ENCODE results near the gene UGT1A3.

The UGT1A3 gene

GRCh38 chr2:233800208-233800607, 71.4 kb downstream of the UGT1A3 start:
- no peak overlapping the region for H3K4me3 ChIP-seq (ENCODE audit: low read depth, low read length)
- TF ChIP-seq, protein P1, sequence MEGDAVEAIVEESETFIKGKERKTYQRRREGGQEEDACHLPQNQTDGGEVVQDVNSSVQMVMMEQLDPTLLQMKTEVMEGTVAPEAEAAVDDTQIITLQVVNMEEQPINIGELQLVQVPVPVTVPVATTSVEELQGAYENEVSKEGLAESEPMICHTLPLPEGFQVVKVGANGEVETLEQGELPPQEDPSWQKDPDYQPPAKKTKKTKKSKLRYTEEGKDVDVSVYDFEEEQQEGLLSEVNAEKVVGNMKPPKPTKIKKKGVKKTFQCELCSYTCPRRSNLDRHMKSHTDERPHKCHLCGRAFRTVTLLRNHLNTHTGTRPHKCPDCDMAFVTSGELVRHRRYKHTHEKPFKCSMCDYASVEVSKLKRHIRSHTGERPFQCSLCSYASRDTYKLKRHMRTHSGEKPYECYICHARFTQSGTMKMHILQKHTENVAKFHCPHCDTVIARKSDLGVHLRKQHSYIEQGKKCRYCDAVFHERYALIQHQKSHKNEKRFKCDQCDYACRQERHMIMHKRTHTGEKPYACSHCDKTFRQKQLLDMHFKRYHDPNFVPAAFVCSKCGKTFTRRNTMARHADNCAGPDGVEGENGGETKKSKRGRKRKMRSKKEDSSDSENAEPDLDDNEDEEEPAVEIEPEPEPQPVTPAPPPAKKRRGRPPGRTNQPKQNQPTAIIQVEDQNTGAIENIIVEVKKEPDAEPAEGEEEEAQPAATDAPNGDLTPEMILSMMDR (IDR thresholded peaks at IDR 0.05; ENCODE audit: insufficient read depth, low read depth, low read length, missing control alignments), result no peak
- DNase-seq (ENCODE audit: low read depth), result no peak

DNA sequence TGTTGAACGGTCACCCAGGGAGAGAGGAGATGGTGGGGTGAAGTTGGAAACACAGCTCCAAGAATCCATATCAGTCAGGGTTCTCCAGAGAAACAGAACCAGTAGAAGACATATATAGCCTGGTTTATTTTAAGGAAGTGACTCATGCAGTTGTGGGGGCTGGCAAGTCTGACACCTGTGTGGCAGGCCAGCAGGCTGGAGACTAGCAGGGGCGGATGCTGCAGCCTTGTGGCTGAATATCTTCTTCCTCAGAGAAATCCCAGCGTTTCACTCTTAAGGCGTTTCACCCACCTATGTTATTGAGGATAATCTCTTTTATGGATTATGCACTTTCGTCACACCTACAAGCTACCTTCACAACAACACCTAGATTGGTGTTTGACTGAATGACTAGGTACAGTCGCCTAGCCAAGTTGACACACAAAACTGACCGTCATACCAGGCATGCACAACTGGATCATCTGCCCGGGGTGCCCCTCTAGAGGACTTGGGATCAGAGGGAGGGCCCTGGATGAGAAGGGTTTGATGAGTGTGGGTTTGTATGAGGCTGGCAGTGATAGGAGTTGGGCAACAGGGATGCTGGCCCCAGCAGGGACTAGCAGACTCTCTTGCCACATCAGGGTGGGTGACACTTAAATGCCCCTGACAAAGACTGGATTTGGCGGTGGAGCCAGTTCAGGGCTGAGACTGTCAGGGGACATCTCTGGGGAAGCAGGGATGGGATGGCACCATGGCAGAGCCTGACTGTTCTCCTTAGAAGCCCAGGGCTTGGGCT, 72.7 kb downstream of the UGT1A3 start:
- TF ChIP-seq, protein P1 (IDR thresholded peaks at IDR 0.05; ENCODE audit: insufficient read depth, low read depth, low read length, missing control alignments), result no peak
- no peak overlapping the region for H3K4me3 ChIP-seq (ENCODE audit: low read depth, low read length)
- peak; percentile 49 for DNase-seq (ENCODE audit: low read depth)

DNA sequence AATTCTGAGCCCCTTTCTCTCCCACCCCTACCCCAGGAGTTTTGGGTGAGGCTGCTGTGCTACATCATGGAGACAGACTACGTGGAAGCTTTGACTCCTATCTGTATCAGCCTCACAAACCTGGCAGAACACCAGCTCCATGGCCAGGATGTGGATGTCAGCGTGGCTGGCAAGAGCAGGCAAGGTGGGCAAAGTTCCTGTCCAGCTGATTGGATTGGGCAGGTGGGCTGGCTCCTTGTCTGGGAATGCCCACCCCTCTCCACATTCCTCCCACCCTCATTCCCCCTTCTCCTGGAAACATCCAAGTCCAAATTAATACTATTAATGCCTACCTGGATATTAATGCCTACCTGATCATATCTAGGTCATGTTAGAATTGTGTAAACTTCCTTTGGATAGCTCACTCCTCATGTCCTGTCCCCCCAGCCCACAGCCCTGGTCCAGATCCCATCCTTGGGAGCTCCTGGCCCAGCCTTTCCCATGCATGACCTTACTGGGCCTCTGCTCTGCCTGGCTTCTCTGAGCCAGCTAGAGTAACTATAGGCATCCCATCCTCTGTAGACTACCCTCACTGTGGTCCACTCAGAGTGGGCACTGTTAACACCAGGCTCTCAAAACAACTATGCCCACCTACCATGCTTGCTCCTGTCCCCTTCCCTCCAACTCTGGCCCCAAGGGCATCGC, 73.4 kb downstream of the UGT1A3 start:
- no peak for DNase-seq (ENCODE audit: low read depth)
- H3K4me3 ChIP-seq (ENCODE audit: low read depth, low read length), result no peak overlapping the region
- TF ChIP-seq, protein P1 (IDR thresholded peaks at IDR 0.05; ENCODE audit: insufficient read depth, low read depth, low read length, missing control alignments), result no peak

DNA sequence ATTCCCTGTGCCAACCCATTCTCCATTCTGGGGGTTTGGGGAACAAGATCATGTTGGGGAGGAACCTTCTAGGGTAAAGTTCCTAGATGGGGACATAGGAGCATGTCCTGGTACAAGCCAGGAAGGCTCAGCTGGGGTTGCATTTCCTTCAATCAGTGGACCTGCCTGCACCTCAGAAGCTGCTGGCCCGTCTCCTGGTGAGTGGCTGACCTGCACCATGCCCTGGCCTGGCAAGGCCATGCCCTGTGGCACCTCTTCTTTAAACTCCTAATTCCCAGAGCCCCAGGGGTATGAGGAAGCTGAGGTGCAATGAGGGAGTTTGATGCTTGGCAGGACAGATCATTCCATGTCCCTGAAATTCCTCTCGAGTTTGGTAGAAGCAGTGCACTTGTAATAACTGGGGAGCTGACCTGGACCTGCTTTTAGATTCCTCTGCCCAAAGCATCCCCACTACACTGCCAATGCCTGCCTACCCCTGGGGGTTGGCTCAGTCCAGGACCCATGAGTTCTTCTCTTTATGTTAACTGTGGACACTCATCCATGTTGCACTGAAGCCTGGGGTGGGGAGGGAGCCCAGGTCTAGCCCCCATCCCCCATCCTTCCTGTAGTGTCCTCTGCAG, 74.6 kb downstream of the UGT1A3 start:
- no peak overlapping the region for H3K4me3 ChIP-seq (ENCODE audit: low read depth, low read length)
- TF ChIP-seq, protein P1 (IDR thresholded peaks at IDR 0.05; ENCODE audit: insufficient read depth, low read depth, low read length, missing control alignments), result no peak
- no peak for DNase-seq (ENCODE audit: low read depth)

GRCh38 chr2:233803994-233804393, 75.2 kb downstream of the UGT1A3 start:
- no peak for DNase-seq (ENCODE audit: low read depth)
- TF ChIP-seq, protein P1 (IDR thresholded peaks at IDR 0.05; ENCODE audit: insufficient read depth, low read depth, low read length, missing control alignments), result no peak
- no peak overlapping the region for H3K4me3 ChIP-seq (ENCODE audit: low read depth, low read length)

DNA sequence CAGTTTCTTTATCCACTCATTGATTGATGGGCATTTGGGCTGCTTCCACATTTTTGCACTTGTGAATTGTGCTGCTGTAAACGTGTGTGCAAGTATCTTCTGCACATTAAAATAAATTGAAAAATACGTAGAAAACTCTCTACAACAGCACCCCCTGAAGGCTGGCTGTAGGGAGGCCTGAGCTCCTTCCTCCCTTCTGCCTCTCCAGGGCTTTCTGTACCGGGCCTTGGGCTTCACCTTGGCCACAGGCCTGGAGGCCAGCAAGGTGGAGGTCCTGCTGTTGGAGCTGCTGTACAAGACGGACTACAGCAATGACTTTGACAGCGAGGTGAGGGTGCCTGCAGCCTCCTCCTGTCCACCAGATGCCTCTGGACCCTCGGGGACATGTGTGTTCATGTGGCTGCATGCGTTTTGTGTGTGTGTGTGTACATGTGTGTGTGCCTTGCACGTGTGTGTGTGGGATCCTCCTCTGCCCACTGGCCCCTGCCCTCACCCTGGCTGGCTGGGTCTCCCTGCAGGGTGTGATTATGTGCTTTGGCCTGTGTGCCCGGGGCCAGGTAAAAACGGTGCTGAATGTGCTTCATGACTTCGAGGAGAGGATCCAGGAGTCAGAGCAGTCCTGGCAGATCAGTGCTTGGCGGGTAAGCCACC, 78.5 kb downstream of the UGT1A3 start:
- DNase-seq (ENCODE audit: low read depth), result no peak
- no peak overlapping the region for H3K4me3 ChIP-seq (ENCODE audit: low read depth, low read length)
- TF ChIP-seq, protein P1 (IDR thresholded peaks at IDR 0.05; ENCODE audit: insufficient read depth, low read depth, low read length, missing control alignments), result peak; percentile 2
